Measurements from ENCODE around the gene RASA3.

The RASA3 gene

GRCh38 chr13:113951246-113951999, 181.0 kb downstream of the RASA3 start:
- no peak for DNase-seq (ENCODE audit: low read depth)

DNA sequence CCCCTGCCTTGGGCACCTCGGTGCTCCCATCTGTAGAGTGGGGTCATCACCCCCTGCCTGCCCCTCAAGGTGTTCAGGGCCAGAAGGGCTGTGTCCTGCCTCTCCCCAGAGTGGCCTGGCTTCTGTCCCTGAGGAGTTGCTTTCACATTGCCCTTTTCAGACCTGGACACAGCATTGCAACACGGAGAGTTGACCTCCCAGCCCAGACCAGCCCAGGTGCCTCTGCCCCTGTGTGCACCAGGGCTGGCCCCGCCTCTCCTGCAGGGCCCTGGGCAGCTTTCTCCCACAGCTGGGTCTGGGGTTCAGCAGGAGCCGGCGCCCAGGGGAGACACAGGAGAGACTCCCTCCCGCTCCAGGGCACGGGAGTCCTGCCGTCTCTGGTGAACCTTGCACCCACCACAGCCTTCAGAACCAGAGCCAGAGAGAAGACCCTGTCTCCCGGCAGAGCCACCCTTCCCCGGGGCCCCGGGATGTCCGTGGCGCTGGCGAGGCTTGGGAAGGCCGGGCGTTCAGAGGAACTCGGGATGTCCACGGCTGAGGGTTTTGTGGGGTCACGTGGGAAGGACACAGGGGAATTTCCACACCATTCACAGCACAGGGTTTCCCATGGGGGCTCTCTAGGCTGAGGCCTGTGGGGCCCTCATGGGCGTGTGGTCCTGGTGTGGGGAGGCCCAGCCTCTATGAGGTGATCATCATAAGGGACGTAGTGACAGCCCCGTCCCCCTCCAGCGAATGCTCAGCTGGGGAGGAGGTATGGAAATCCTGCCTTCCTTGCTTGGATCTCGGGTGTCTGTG, 181.8 kb downstream of the RASA3 start:
- DNase-seq (ENCODE audit: low read depth), result no peak

- DNase-seq (ENCODE audit: low read depth), result no peak
Observed at GRCh38 chr13:113949546-113949945, 182.9 kb downstream of the RASA3 start.

GRCh38 chr13:113948034-113948742, 184.2 kb downstream of the RASA3 start:
- no peak for DNase-seq (ENCODE audit: low read depth)

DNA sequence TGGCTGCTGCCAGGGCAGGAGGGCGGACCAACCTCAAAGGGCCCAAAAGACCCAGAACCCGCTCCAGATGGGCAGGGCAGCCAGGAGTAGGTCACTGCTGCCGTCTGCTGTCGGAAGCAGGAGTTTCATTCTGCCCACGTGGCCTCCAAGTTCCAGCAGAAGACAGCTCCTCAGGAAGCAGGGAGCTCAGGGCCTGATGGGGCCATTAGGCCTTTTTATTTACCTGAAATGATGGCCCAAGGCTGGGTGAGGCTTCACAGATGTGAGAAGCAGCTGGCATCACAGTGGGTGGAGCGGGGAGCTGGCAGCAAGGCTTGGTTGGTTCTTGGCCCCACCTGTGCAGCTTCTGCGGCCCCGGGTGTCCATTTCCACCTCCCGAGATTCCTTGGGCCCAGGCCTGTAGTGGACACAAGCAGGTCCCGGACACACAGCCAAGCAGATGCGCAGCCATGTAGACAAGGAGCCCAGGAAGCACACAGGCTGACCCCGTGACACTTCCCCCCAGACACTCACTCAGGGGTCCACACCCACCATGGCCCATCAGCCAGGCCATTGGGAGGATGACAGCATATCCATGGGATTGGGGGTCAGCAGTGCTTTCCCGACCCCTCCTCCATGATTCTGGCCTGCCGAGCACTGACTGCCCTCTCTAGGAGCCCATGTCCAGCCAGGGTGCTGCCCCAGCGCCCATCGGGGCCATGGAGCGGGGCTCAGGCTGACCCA, 185.0 kb downstream of the RASA3 start:
- no peak for DNase-seq (ENCODE audit: low read depth)

GRCh38 chr13:113946409-113947181, 185.8 kb downstream of the RASA3 start:
- no peak for DNase-seq (ENCODE audit: low read depth)

DNA sequence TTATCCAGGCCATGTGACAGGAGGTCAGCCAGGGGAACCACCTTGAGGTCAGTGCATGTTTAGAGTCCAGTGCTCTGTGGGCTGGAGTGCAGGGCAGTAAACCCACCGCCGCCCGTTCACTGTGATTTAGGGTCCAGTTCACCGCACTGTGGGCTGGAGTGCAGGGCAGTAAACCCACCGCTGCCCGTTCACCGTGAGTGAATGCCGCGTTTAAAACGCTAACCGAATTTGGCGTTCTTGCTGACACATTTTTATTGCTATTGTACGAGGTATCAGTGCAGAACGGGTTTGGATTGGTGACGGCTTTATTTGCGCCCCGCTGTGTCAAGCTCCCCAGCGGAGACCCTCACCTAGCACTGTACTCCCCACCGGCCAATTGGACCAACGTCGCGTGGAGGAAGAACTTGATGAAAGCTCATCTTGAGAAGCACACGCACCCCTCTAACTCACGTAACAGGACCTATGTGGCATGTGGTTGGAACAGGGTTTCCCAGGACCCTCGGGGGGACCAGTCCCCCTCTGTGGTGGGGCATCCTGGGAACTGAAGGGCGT, 186.5 kb downstream of the RASA3 start:
- no peak for DNase-seq (ENCODE audit: low read depth)

DNA sequence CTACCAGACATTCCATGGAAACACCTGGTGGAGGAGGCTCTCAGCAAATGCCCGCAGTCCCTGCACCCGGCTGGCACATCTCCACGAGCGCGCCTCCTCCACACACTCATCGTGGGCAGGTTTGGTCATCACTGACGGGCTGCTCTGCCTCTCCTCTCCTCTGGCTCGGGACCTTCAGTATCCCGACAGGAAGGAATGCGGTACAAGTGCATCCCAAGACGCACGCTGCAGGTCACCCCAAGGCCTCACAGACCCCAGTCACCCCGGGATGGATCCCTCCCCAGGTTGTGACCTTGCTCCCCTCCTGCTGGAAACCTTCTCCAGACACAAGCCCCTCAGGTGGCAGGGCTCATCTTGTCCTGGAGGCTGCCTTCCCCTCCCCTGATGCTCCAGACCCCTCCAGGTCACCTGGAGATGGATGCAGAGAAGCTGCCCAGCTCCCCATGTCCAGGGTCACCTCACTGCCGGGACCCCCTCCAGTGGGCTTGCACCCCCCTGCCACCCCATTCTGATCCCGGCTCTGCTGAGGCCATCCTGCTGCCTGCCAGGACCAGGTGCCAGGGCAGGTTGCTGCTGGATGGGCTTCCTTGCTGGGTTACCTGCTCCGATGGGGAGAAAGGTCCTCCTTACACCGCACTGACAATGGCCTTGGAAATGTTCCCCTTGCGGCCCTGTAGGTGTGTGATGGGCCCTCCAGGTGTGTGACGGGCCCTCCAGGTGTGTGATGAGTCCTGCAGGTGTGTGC, 188.4 kb downstream of the RASA3 start:
- no peak for DNase-seq (ENCODE audit: low read depth)

GRCh38 chr13:113942591-113943103, 189.8 kb downstream of the RASA3 start:
- no peak for DNase-seq (ENCODE audit: low read depth)

- no peak for DNase-seq (ENCODE audit: low read depth)
Observed at GRCh38 chr13:113941571-113942191, 190.7 kb downstream of the RASA3 start.

DNA sequence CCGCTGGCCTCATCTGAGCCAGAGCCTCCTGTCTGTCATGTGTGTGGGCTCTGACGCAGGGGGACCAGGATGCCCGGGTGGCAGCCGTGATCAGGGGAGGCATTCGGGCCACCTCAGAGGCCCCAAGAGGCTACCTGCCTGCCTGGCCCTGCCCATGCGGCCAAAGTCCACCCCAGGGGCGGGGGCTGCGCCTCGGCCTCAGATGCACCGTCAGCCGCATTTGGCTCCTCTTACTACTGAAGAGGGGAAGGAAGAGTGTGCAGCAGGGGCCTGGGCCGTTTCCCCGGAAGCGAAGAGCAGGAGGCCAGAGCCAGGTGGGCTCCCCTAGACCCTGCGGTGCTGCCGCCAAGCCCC, 192.5 kb downstream of the RASA3 start:
- no peak for DNase-seq (ENCODE audit: low read depth)

GRCh38 chr13:113939129-113939943, 193.1 kb downstream of the RASA3 start:
- DNase-seq (ENCODE audit: low read depth), result no peak

DNA sequence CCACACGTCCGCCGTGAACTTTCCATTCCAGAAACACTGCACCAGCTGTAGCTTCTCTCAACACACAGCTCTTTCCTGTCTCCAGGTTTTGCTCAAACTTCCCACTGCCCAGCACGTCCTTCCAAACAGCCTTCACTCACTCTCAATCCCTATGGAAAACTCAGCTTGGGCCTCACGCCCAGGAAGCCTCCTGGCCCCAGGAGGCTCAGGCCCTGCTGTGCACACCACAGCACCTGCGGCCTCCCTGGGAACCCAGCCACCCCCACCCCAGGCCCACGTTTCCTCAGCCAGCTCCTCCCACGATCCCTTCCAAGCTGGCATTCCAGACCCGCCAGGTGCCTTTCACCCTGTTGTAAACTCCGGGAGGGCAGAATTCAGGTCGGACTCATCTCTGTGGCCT, 193.7 kb downstream of the RASA3 start:
- DNase-seq (ENCODE audit: low read depth), result no peak

DNA sequence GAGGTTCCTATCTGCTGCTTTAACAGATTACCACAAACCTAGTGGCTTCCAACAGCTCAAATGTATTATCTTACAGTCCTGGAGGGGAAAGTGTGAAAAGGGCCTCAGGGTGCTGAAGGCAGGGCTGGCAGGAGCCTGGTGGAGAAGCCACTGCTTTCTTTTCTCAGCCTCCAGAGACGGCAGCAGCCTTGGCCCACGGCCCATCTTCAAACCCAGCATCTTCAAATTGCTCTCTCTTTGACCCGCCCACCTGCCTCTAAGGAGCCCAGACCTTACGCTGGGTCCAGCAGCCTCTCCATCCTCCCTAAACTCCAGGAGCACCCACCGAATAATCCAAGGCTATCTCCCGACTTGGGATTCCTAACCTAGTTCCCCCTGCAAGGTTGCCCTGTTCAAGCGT, 194.2 kb downstream of the RASA3 start:
- no peak for DNase-seq (ENCODE audit: low read depth)

DNA sequence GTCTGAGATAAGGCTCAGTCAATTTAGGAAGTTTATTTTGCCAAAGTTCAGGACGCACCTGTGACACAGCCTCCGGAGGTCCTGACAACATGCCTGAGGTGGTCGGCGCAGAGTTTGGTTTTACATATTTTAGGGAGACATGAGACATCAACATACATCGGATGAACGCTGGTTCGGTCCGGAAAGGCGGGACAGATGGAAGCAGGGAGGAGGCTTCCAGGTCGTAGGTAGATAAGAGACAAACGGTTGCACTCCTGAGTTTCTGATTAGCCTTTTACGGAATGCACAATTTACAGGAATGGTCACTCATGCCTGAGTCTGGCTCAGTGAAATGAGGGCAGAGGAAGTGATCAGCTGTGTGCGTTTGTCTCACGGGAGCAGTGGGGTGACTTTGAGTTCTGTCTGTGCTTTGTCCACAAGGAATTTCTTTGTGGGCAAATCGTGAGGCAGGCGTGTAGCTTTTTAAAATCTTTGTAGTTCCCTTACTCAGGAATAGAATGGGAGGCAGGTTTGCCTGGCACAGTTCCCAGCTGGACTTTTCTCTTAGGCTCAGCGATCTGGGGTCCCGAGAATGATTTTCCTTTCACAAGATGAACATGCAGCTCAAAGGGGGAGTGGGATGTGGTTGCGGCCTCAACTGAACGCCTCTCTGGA, 194.8 kb downstream of the RASA3 start:
- DNase-seq (ENCODE audit: low read depth), result no peak

DNA sequence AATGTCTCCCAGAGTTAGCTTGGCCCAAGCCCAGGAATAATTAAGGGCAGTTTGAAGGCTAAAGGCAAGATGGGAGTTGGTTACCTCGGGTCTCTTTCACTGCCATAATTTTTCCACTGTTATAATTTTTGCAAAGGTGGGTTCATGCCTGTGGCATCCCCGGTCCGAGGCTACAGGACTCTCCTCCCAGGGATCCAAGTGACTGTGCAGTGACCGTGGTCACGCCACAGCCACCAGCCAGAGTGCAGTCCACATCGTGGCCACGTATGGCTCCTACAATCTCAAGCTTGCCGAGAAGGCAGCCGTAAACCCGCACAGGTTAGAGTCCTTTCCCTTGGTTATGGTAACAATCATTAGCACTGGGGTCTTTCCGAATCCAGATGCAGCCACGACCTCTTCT, 195.3 kb downstream of the RASA3 start:
- no peak for DNase-seq (ENCODE audit: low read depth)

DNA sequence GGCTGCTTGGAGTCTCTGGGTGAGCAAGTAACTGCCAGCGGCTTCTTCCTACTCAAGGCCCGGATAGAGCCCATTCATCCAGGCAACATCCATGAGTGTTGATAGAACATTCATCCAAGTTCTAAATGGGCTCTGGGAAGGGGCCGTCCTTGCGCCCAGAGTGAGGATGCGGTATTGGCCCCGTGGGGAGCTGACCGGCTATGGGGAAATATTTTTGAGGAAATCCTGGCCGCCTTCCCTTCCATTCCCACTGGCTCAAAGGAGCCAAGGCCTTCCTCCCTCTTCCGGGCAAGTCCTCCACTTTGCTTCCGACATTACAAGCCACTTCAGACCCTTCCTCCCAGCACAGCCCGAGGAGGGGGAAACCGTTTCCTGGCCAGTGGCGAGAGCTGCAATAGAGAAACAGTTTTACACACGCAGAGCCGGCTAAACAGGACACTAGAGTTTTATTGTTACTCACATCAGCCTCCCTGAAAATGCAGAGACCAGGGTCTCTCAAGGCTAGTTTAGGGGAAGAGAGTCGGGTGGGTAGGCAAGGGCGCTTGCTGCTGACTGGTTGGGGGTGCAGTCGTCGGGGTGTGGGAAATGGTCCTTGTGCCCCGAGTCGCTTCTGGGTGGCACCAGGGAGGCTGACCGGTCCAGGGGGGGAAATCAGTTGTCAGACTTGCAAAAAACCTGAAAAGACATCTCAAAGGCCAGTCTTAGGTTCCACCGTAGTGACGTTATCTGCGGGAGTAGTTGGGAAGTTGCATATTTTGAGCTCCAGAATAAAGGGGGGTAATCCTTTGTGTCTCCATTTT, 196.1 kb downstream of the RASA3 start:
- no peak for DNase-seq (ENCODE audit: low read depth)

All from non-pigmented ciliary epithelial cell (primary cell).